ENCODE measurements around the gene SHANK3. TPM values are rescaled to one million over a fixed set of nuclear protein-coding genes. Genes with fewer than 3 reads are reported as not detected.

The SHANK3 gene
- total and polyA plus RNA-seq, 2 experiments from 2014 or later, result 0.52 to 4.9 TPM

DNA sequence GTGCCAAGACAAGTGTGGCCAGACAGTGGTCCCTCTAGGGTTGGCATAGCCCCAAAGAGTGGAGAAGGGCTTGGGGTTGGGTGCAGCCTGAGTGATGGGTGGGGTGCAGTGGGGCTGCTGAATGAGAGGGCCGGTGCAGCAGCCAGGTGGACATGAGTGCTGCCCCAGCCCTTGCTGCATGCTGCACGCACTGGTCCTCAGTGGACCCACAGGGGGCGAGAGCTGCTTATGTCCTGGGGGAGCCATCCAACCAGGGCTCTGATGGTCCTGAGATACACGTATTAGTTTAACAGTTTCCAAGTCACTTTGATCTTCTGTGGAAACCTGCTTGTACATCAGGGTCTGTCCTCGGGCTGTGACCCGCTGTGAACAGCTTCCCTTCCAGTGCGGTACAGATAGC is 41.5 kb downstream of the SHANK3 start:
- no peaks in the 10 kb centered on the region for H3K79me2 ChIP-seq (replicated peaks; ENCODE audit: insufficient read depth)
- peaks cover 14% of the 10 kb centered on the region for H3K27me3 ChIP-seq (ENCODE audit: insufficient read depth)
- H3K4me3 ChIP-seq, result no peak overlapping the region
- no peak overlapping the region for H3K4me2 ChIP-seq
- H3K36me3 ChIP-seq (ENCODE audit: insufficient read depth), result no peaks in the 10 kb centered on the region
- no peaks in the 10 kb centered on the region for H3K9me3 Mint-ChIP-seq
- DNase-seq (ENCODE audit: low spot score) (no peak), ATAC-seq (no peak)
- no peak overlapping the region for H3K4me3 Mint-ChIP-seq
- H3K27ac Mint-ChIP-seq, result no peak overlapping the region
- H4K20me1 ChIP-seq (replicated peaks; ENCODE audit: insufficient read depth), result no peaks in the 10 kb centered on the region
- no peaks in the 10 kb centered on the region for H3F3A ChIP-seq (replicated peaks; ENCODE audit: low read depth)
- H3K9me2 ChIP-seq (ENCODE audit: insufficient read depth), result no peaks in the 10 kb centered on the region
- TF ChIP-seq JUNB (IDR thresholded peaks at IDR 0.05; ENCODE audit: unreplicated experiment), result no peak
- TF ChIP-seq, protein P1, sequence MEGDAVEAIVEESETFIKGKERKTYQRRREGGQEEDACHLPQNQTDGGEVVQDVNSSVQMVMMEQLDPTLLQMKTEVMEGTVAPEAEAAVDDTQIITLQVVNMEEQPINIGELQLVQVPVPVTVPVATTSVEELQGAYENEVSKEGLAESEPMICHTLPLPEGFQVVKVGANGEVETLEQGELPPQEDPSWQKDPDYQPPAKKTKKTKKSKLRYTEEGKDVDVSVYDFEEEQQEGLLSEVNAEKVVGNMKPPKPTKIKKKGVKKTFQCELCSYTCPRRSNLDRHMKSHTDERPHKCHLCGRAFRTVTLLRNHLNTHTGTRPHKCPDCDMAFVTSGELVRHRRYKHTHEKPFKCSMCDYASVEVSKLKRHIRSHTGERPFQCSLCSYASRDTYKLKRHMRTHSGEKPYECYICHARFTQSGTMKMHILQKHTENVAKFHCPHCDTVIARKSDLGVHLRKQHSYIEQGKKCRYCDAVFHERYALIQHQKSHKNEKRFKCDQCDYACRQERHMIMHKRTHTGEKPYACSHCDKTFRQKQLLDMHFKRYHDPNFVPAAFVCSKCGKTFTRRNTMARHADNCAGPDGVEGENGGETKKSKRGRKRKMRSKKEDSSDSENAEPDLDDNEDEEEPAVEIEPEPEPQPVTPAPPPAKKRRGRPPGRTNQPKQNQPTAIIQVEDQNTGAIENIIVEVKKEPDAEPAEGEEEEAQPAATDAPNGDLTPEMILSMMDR (conservative IDR thresholded peaks at IDR 0.05; ENCODE audit: low read depth in 2 of 2), result peak in 1 of 2 experiments; percentile 24; a peak in 1 of 4 replicates
- TF ChIP-seq NANOG (IDR thresholded peaks at IDR 0.05; ENCODE audit: borderline replicate concordance), result no peak
- no peak for TF ChIP-seq CREB1 (CRISPR knock-in tag; IDR thresholded peaks at IDR 0.05; ENCODE audit: low read depth)
- no peak for TF ChIP-seq ZNF331 (CRISPR knock-in tag; IDR thresholded peaks at IDR 0.05; ENCODE audit: low read depth)
- no peak for TF ChIP-seq EZH2 (IDR thresholded peaks at IDR 0.05; ENCODE audit: low read depth, unreplicated experiment)
- H3K27ac ChIP-seq (ENCODE audit: low read depth), result no peak overlapping the region
- H3K27me3 Mint-ChIP-seq (ENCODE audit: insufficient read depth, low read depth, poor library complexity), result peaks cover 28% of the 10 kb centered on the region
- no peaks in the 10 kb centered on the region for H3K4me1 Mint-ChIP-seq
- H3K36me3 Mint-ChIP-seq (ENCODE audit: low read depth), result no peaks in the 10 kb centered on the region; the same call in 2 of the 3 replicates
- H3K4me1 ChIP-seq (ENCODE audit: insufficient read depth), result no peaks in the 10 kb centered on the region
- no peak overlapping the region for H2AFZ ChIP-seq

GRCh38 chr22:50714631-50715179 is 42.1 kb downstream of the SHANK3 start:
- no peak overlapping the region for H3K4me3 Mint-ChIP-seq
- no peak for ATAC-seq

More at GRCh38 chr22:50714631-50715179, 42.1 kb downstream of the SHANK3 start:
- Histone ChIP-seq H3K4me2 (no peak overlapping the region), H3K4me1 (ENCODE audit: insufficient read depth) (no peaks in the 10 kb centered on the region), H3K4me3 (no peak overlapping the region), H3K79me2 (replicated peaks; ENCODE audit: insufficient read depth) (no peaks in the 10 kb centered on the region), H4K20me1 (replicated peaks; ENCODE audit: insufficient read depth) (no peaks in the 10 kb centered on the region), H3K27ac (ENCODE audit: low read depth) (no peak overlapping the region), H3K36me3 (ENCODE audit: insufficient read depth) (no peaks in the 10 kb centered on the region), H3F3A (replicated peaks; ENCODE audit: low read depth) (no peaks in the 10 kb centered on the region), H3K27me3 (ENCODE audit: insufficient read depth) (peaks cover 19% of the 10 kb centered on the region), H3K9me2 (ENCODE audit: insufficient read depth) (no peaks in the 10 kb centered on the region), H2AFZ (no peak overlapping the region)
- Mint-ChIP-seq H3K36me3 (ENCODE audit: low read depth) (no peaks in the 10 kb centered on the region), H3K27ac (no peak overlapping the region), H3K4me1 (no peaks in the 10 kb centered on the region), H3K27me3 (ENCODE audit: insufficient read depth, low read depth, poor library complexity) (peaks cover 34% of the 10 kb centered on the region), H3K9me3 (no peaks in the 10 kb centered on the region)
- TF ChIP-seq ZNF114 (CRISPR knock-in tag; IDR thresholded peaks at IDR 0.05) (no peak), ZNF462 (CRISPR knock-in tag; IDR thresholded peaks at IDR 0.05) (no peak)
- DNase-seq (ENCODE audit: low spot score), result no peak
